Measurements from ENCODE around the gene GALNT2. TPM values are rescaled to one million over a fixed set of nuclear protein-coding genes. Genes with fewer than 3 reads are reported as not detected.

The GALNT2 gene
- 184 and 194 TPM in 2 replicates for total RNA-seq
- 14.7 TPM for total RNA-seq (2013)
- 19.0 and 23.6 TPM in 2 replicates for polyA plus RNA-seq
- 18.4 and 28.3 TPM in 2 replicates for polyA minus RNA-seq

- intact Hi-C loops (cut with micrococcal nuclease), result loop anchor here (1.0 to 10.0 kb wide), 11 partner anchors 38 to 799 kb away; partner anchors contain the start of gene ABCB10
- H3K36me3 ChIP-seq (replicated peaks in 1 of 2; ENCODE audit: control extremely low read depth in 1 of 2, control insufficient read depth in 1 of 2, extremely low read depth in 1 of 2, insufficient read depth in 2 of 2, low read length in 1 of 2), result no peaks in the 10 kb centered on the region
- H3K4me1 Mint-ChIP-seq, result peaks cover 40% of the 10 kb centered on the region
- H3K27ac ChIP-seq (ENCODE audit: low read length in 2 of 2), result peak within 1 kb of the TSS; percentile 68 to 91
- H3K4me2 ChIP-seq (replicated peaks; ENCODE audit: low read depth, low read length, poor library complexity, severe bottlenecking), result peak within 1 kb of the TSS; percentile 95
- peaks cover 0 to 1% (median 0%) of the 10 kb centered on the region in 3 donors for H3K9me3 ChIP-seq (ENCODE audit: control extremely low read depth in 1 of 3, control insufficient read depth in 2 of 3, insufficient read depth in 1 of 3, low read length in 2 of 3)
- under 1% methylated on average over 103 of the region's 104 CpGs for WGBS (ENCODE audit: insufficient coverage)
- no peaks in the 10 kb centered on the region for H3K9me3 Mint-ChIP-seq (ENCODE audit: insufficient read depth)
- peak; percentile 95 for DNase-seq
- peak within 1 kb of the TSS; percentile 85 for H2AFZ ChIP-seq (ENCODE audit: insufficient read depth, low read depth, low read length, poor library complexity, severe bottlenecking)
- peaks cover 18 to 20% of the 10 kb centered on the region in 2 donors for H3K4me1 ChIP-seq (ENCODE audit: control insufficient read depth in 2 of 2, insufficient read depth in 2 of 2, low read length in 2 of 2)
- H4K20me1 ChIP-seq (ENCODE audit: control insufficient read depth, insufficient read depth, low read length, poor library complexity, severe bottlenecking), result peaks cover 35% of the 10 kb centered on the region
- peak within 1 kb of the TSS; percentile 77 for H3K27ac Mint-ChIP-seq
- TF ChIP-seq CTCF (IDR thresholded peaks at IDR 0.05) (no peak), EZH2 (IDR thresholded peaks at IDR 0.05; ENCODE audit: borderline replicate concordance, insufficient read depth, low read depth, low read length, poor library complexity, severe bottlenecking) (no peak)
- H3K4me3 Mint-ChIP-seq, result peak within 1 kb of the TSS; percentile 96
- ChIA-PET CTCF (interaction anchor here (1.2 to 1.7 kb wide), 6 partner anchors 11 to 405 kb away, joined by 3 to 6 read pairs (median 4); no protein-coding TSS in a partner anchor), POLR2A (interaction anchor here (0.6 kb wide), 3 partner anchors 43 to 225 kb away, joined by 4 to 5 read pairs (median 4); no protein-coding TSS in a partner anchor)
- H3K9ac ChIP-seq (ENCODE audit: low read length), result peak within 1 kb of the TSS; percentile 84
- no peaks in the 10 kb centered on the region for H3K27me3 Mint-ChIP-seq
- peak; percentile 86 for ATAC-seq (ENCODE audit: low read depth)
- H3K4me3 ChIP-seq (ENCODE audit: control extremely low read depth in 1 of 5, extremely low read depth in 1 of 5, insufficient read depth in 1 of 5, low read depth in 2 of 5, low read length in 4 of 5), result peak within 1 kb of the TSS; percentile 63 to 86 (median 74)
- H3K79me2 ChIP-seq (ENCODE audit: control insufficient read depth, insufficient read depth, low read length), result peaks cover 45% of the 10 kb centered on the region
- no peaks in the 10 kb centered on the region for H3K27me3 ChIP-seq (replicated peaks in 1 of 4; ENCODE audit: control extremely low read depth in 1 of 4, control insufficient read depth in 3 of 4, insufficient read depth in 4 of 4, low read length in 3 of 4)
Measured at GRCh38 chr1:230066466-230067404, at the start of gene GALNT2. GALNT2 (plus strand) TSS chr1:230067238; CDS start chr1:230067281, 43 bp downstream.
